ENCODE results near the gene TMEM100.

TMEM100 gene

GRCh38 chr17:55722742-55723487 is at the start of gene TMEM100:
Gene TMEM100, minus strand, starts transcription at chr17:55722864. Its CDS starts 1,794 bp downstream, at chr17:55721070.
- peak; percentile 94 for DNase-seq

- no peak for DNase-seq
These were observed 49.4 kb upstream of the TMEM100 start for GRCh38 chr17:55772086-55772485.

- DNase-seq = peak; percentile 69
These were observed 47.7 kb upstream of the TMEM100 start for GRCh38 chr17:55770196-55770870.

GRCh38 chr17:55769625-55770000 is 46.9 kb upstream of the TMEM100 start:
- DNase-seq = peak; percentile 71

- peak; percentile 42 for DNase-seq
These were observed 46.4 kb upstream of the TMEM100 start for GRCh38 chr17:55768936-55769624.

- DNase-seq = no peak
These were observed 42.8 kb upstream of the TMEM100 start for GRCh38 chr17:55765472-55765871.

- no peak for DNase-seq
These were observed 41.9 kb upstream of the TMEM100 start for GRCh38 chr17:55764610-55765009.

- no peak for DNase-seq
These were observed 41.2 kb upstream of the TMEM100 start for GRCh38 chr17:55763856-55764255.

GRCh38 chr17:55762086-55762858 is 39.6 kb upstream of the TMEM100 start:
- DNase-seq = no peak

GRCh38 chr17:55760643-55761355 is 38.1 kb upstream of the TMEM100 start:
- DNase-seq = peak; percentile 12

GRCh38 chr17:55758171-55758570 is 35.5 kb upstream of the TMEM100 start:
- no peak for DNase-seq

GRCh38 chr17:55757659-55758058 is 35.0 kb upstream of the TMEM100 start:
- DNase-seq = no peak

GRCh38 chr17:55756689-55757088 is 34.0 kb upstream of the TMEM100 start:
- no peak for DNase-seq

GRCh38 chr17:55751720-55752250 is 29.1 kb upstream of the TMEM100 start:
- DNase-seq = no peak

- DNase-seq = peak; percentile 90
These were observed 28.3 kb upstream of the TMEM100 start, which contains the start of gene PCTP for GRCh38 chr17:55750750-55751657. Gene PCTP, plus strand, starts transcription at chr17:55751051. Its CDS starts 53 bp downstream, at chr17:55751104.

- DNase-seq = no peak
These were observed 27.3 kb upstream of the TMEM100 start for GRCh38 chr17:55749985-55750384.

GRCh38 chr17:55748841-55749240 is 26.2 kb upstream of the TMEM100 start:
- no peak for DNase-seq

GRCh38 chr17:55747209-55747608 is 24.5 kb upstream of the TMEM100 start:
- no peak for DNase-seq

- no peak for DNase-seq
These were observed 23.8 kb upstream of the TMEM100 start for GRCh38 chr17:55746466-55746865.

- DNase-seq = no peak
These were observed 22.6 kb upstream of the TMEM100 start for GRCh38 chr17:55745258-55745657.
